Measurements from ENCODE around the gene TSPAN16.

GRCh38 chr19:11291415-11291814, 4.5 kb upstream of the TSPAN16 start:
- TF ChIP-seq CTCF (IDR thresholded peaks at IDR 0.05) (no peak), POLR2A (IDR thresholded peaks at IDR 0.05) (no peak)

Measured in right lobe of liver (tissue), 4 donors.